Body of pancreas (tissue), 4 donors: ENCODE data around the gene PABPC1L2B. TPM values are rescaled to one million over a fixed set of nuclear protein-coding genes. Genes with fewer than 3 reads are reported as not detected.
"Not testable (repeated sequence)": the region's sequence is repeated elsewhere in the genome, so short reads cannot be mapped to it uniquely, and the experiment has no call there.

Source experiments
- ATAC-seq: fragments of 150-250 bp; one replicate; pipeline ENCODE4 v1.9.1; 2016
- DNase-seq, 4 donors: peaks; one replicate each; pipeline ENCODE4 v3.0.0-alpha.2; 2019
- H3K27ac ChIP-seq, 4 donors: fragments of 200-600 bp; sonication (generic); 1 replicate in 3 of 4; 2 replicates in 1 of 4; pipeline versions ENCODE4 v1.5.1 to v1.6.1; 2016 to 2019; ENCODE audit warnings: mild to moderate bottlenecking in 1 of 4, mixed read lengths in 1 of 4, moderate library complexity in 1 of 4
- H3K27me3 ChIP-seq, 2 donors: fragments of 200-600 bp; sonication (generic); one replicate each; pipeline ENCODE4 v1.6.0; 2016; ENCODE audit warnings: mild to moderate bottlenecking in 1 of 2
- H3K36me3 ChIP-seq, 2 donors: fragments of 200-600 bp; sonication (generic); replicated peaks in 1 of 2; 2 replicates each; pipeline ENCODE4 v1.5.1; 2016; ENCODE audit warnings: low read depth in 2 of 2; ENCODE audit not compliant: insufficient read depth in 1 of 2
- H3K4me1 ChIP-seq: fragments of 200-600 bp; sonication (generic); one replicate; pipeline ENCODE4 v1.6.0; 2016
- H3K4me3 ChIP-seq, 2 donors: fragments of 200-600 bp; sonication (generic); 1 replicate in 1 of 2; 2 replicates in 1 of 2; pipeline ENCODE4 v1.5.1; 2016 to 2019
- H3K9me3 ChIP-seq, 3 donors: fragments of 200-600 bp; sonication (generic); 1 replicate in 2 of 3; 2 replicates in 1 of 3; pipeline ENCODE4 v1.5.1; 2016
- POLR2A ChIP-seq, 3 donors: fragments of 450-650 bp; IDR thresholded peaks; one replicate each; pipeline ENCODE4 v1.6.1; 2016; ENCODE audit warnings: antibody characterized with exemption in 3 of 3, mild to moderate bottlenecking in 2 of 3
- WGBS, 2 donors: methylation state at CpG; one replicate each; pipeline ENCODE4 v1.1.5; 2017; 5-methylcytosine and 5-hydroxymethylcytosine counted together
- intact Hi-C: fragments of 100-400 bp; cut with DNase I; formaldehyde crosslinking; loops from one replicate; pipeline ENCODE4 v1.15.1; 2023
- total RNA-seq, 2 donors: library from RNA; depleted of rRNA; stranded (reverse); fragments of >200 nt; gene quantifications; one replicate each; pipeline ENCODE4 v1.1.0, GENCODE V29; 2016
- TF ChIP-seq, protein P1 (sequence below), 7 experiments: fragments of 450-650 bp in 4 of 7; fragments of 200-600 bp in 3 of 7; sonication (generic) in 3 of 7; IDR thresholded peaks; one replicate each; pipeline ENCODE4 v1.5.1; 2016 to 2019; ENCODE audit warnings: antibody characterized with exemption in 7 of 7

PABPC1L2B gene
- total RNA-seq, result not detected

- DNase-seq, H3K36me3 ChIP-seq, H3K4me3 ChIP-seq, H3K27me3 ChIP-seq, H3K9me3 ChIP-seq, H3K27ac ChIP-seq, ATAC-seq, intact Hi-C loops, H3K4me1 ChIP-seq: not testable (repeated sequence)
- WGBS, 2 donors, result no CpG with 5 or more reads among the region's 44 CpGs
These were observed at the start of gene PABPC1L2B for GRCh38 chrX:73002733-73003132. Gene PABPC1L2B, plus strand, starts transcription at chrX:73002939. Its CDS starts 704 bp downstream, at chrX:73003643.

GRCh38 chrX:72959971-72960370 lies 42.8 kb upstream of the PABPC1L2B start:
- H3K27me3 ChIP-seq, intact Hi-C loops, H3K9me3 ChIP-seq, H3K36me3 ChIP-seq, H3K4me1 ChIP-seq, DNase-seq, H3K27ac ChIP-seq, H3K4me3 ChIP-seq, ATAC-seq: not testable (repeated sequence)
- WGBS, 2 donors, result no CpG with 5 or more reads among the region's 9 CpGs

DNA sequence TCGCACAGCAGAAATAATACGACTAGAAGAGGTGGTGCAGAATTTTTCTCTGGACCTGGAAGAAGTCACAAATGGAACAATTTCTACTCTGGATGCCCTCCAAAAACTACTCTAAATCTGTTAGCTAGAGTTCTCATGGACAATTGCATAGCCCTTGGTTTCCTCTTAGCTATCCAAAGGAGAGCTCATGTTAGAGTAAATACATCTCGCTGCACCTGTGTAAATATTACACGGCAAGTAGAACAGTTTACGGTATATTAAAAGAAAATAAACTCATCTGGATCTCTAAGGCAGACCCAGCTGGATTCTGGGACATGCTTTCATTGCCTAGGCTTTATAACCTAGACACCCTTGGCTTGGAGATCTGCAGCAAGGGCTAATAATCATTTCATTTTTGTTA lies 30.9 kb upstream of the PABPC1L2B start:
- intact Hi-C loops, H3K27me3 ChIP-seq, H3K36me3 ChIP-seq, DNase-seq, H3K9me3 ChIP-seq, H3K27ac ChIP-seq, H3K4me1 ChIP-seq, H3K4me3 ChIP-seq: not testable (repeated sequence)
- peak; percentile 62 for ATAC-seq
- WGBS, 2 donors, result no CpG with 5 or more reads among the region's 5 CpGs

DNA sequence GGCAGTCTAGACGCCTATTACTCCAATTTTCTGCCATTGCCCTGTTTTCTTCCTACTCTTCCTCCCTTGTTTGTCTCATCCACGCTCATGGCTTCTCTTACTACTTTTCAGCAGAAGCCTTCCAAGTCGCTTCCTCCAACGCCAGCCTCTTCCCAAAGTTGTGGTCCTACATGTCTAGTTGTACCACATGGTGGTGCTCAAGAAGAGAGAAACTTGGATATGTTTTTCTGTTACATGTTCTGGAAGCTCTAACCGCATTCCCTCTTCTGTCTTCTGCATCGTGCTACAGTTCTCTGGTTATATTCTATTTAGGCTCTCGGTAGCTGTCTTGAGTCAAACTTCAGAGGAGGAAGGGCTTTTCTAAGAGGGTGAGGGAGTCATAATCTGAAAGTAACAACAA lies 27.9 kb upstream of the PABPC1L2B start:
- H3K27me3 ChIP-seq, H3K4me1 ChIP-seq, H3K27ac ChIP-seq, DNase-seq, H3K36me3 ChIP-seq, H3K4me3 ChIP-seq, intact Hi-C loops, H3K9me3 ChIP-seq, ATAC-seq: not testable (repeated sequence)
- no CpG with 5 or more reads among the region's 7 CpGs for WGBS, 2 donors

DNA sequence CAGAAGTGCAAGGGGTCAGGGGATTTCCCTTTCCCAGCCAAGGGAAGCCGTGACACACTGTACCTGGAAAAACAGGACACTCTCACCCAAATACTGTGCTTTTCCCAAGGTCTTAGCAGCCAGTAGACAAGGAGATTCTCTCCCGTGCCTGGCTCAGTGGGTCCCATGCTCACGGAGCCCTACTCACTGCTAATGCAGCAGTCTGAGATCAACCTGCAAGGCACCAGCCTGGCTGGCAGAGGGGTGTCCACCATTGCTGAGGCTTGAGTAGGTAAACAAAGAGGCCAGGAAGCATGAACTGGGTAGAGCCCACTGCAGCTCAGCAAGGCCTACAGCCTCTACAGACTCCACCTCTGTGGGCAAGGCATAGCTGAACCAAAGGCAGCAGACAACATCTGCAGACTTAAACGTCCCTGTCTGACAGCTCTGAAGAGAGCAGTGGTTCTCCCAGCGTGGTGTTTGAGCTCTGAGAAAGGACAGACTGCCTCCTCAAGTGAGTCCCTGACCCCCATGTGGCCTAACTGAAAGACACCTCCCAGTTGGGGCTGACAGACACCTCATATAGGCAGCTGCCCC lies 21.8 kb upstream of the PABPC1L2B start:
- H3K36me3 ChIP-seq, intact Hi-C loops, H3K27ac ChIP-seq, H3K4me3 ChIP-seq, ATAC-seq, H3K9me3 ChIP-seq, H3K27me3 ChIP-seq, DNase-seq, H3K4me1 ChIP-seq: not testable (repeated sequence)
- 47% methylated on average over 5 of the region's 5 CpGs; no CpG with 5 or more reads in 1 of the 2 donors for WGBS, 2 donors

- H3K27ac ChIP-seq, DNase-seq, H3K4me3 ChIP-seq, H3K4me1 ChIP-seq, H3K9me3 ChIP-seq, ATAC-seq, intact Hi-C loops, H3K36me3 ChIP-seq, H3K27me3 ChIP-seq: not testable (repeated sequence)
- WGBS, 2 donors, result no CpG with 5 or more reads among the region's 19 CpGs
These were observed 1.3 kb downstream of the PABPC1L2B start for GRCh38 chrX:73004032-73004431.

DNA sequence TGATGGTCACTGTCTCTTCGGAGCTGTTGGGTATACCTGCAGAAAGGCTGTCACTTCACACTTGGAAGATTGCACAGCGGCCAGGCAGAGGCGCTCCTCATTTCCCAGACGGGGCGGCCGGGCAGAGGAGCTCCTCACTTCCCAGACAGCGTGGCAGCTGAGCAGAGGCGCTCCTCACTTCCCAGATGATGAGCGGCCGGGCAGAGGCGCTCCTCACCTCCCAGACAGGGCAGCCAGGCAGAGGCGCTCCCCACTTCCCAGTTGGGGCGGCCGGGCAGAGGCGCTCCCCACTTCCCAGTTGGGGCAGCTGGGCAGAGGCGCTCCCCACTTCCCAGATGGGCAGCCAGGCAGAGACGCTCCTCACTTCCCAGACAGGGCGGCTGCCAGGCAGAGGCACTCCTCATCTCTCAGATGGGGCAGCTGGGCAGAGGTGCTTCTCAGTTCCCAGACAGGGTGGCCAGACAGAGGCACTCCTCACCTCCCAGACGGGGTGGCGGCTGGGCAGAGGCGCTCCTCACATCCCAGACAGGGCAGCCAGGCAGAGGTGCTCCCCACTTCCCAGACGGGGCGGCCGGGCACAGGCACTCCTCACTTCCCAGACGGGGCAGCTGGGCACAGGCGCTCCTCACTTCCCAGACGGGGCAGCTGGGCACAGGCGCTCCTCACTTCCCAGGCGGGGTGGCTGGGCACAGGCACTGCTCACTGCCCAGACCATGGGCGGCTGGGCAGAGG lies 18.8 kb downstream of the PABPC1L2B start:
- intact Hi-C loops, result no loop called here
- WGBS, 2 donors, result 57 to 83% methylated on average over 1 to 5 of the region's 30 CpGs
- H3K4me1 ChIP-seq, result no peaks in the 10 kb centered on the region
- no peak overlapping the region for H3K4me3 ChIP-seq
- TF ChIP-seq POLR2A (IDR thresholded peaks at IDR 0.05), result no peak
- TF ChIP-seq, protein P1, sequence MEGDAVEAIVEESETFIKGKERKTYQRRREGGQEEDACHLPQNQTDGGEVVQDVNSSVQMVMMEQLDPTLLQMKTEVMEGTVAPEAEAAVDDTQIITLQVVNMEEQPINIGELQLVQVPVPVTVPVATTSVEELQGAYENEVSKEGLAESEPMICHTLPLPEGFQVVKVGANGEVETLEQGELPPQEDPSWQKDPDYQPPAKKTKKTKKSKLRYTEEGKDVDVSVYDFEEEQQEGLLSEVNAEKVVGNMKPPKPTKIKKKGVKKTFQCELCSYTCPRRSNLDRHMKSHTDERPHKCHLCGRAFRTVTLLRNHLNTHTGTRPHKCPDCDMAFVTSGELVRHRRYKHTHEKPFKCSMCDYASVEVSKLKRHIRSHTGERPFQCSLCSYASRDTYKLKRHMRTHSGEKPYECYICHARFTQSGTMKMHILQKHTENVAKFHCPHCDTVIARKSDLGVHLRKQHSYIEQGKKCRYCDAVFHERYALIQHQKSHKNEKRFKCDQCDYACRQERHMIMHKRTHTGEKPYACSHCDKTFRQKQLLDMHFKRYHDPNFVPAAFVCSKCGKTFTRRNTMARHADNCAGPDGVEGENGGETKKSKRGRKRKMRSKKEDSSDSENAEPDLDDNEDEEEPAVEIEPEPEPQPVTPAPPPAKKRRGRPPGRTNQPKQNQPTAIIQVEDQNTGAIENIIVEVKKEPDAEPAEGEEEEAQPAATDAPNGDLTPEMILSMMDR (IDR thresholded peaks at IDR 0.05), result no peak
- no peaks in the 10 kb centered on the region for H3K36me3 ChIP-seq
- H3K27me3 ChIP-seq, result no peaks in the 10 kb centered on the region
- H3K27ac ChIP-seq, result no peak overlapping the region
- DNase-seq (no peak), ATAC-seq (no peak)
- no peaks in the 10 kb centered on the region for H3K9me3 ChIP-seq

DNA sequence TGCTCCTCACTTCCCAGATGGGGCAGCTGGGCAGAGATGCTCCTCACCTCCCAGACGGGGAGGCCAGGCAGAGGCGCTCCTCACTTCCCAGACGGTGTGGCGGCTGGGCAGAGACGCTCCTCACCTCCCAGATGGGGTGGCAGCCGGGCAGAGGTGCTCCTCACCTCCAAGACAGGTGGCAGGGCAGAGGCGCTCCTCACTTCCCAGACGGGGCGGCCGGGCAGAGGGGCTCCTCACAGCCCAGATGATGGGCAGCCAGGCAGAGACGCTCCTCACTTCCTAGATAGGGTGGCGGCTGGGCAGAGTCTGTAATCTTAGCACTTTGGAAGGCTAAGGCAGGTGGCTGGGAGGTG lies 19.3 kb downstream of the PABPC1L2B start:
- H3K27me3 ChIP-seq, H3K4me1 ChIP-seq, H3K4me3 ChIP-seq, ATAC-seq, DNase-seq, H3K9me3 ChIP-seq, intact Hi-C loops, H3K27ac ChIP-seq, H3K36me3 ChIP-seq: not testable (repeated sequence)
- 85% methylated on average over 4 of the region's 12 CpGs; no CpG with 5 or more reads in 1 of the 2 donors for WGBS, 2 donors
